GM18508 (cell line): ENCODE data around the gene C1QTNF9B.

Source experiments
- ATAC-seq: cut with Tn5 transposase; IDR thresholded peaks from one replicate; pipeline ENCODE4 v1.9.1; 2021; ENCODE audit warnings: moderate number of reproducible peaks; ENCODE audit not compliant: insufficient read depth, unreplicated experiment

The C1QTNF9B gene

GRCh38 chr13:23861310-23861709, 36.0 kb downstream of the C1QTNF9B start:
- no peak for ATAC-seq

DNA sequence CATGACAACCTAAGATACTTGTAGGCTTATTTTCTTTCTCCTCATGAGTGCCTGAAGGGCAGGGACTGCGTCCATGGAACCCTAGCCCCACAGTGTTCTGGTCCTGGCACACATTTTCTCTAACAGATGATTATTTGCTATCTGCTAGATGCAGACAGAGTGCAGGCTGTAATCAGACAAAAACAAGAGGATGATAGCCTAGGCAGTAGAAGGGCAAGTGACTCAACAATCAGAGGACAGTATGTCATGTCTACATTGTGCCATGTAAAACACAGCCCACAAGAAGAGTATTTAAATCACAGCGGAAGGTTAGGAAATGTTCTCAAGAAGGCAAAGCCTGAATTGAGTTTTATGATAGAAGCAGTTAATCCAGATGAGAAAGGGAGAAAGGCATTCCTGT, 37.4 kb downstream of the C1QTNF9B start:
- ATAC-seq = no peak

- ATAC-seq = no peak
Observed at GRCh38 chr13:23859455-23859854, 37.8 kb downstream of the C1QTNF9B start.

GRCh38 chr13:23858546-23858945, 38.8 kb downstream of the C1QTNF9B start:
- ATAC-seq = no peak

DNA sequence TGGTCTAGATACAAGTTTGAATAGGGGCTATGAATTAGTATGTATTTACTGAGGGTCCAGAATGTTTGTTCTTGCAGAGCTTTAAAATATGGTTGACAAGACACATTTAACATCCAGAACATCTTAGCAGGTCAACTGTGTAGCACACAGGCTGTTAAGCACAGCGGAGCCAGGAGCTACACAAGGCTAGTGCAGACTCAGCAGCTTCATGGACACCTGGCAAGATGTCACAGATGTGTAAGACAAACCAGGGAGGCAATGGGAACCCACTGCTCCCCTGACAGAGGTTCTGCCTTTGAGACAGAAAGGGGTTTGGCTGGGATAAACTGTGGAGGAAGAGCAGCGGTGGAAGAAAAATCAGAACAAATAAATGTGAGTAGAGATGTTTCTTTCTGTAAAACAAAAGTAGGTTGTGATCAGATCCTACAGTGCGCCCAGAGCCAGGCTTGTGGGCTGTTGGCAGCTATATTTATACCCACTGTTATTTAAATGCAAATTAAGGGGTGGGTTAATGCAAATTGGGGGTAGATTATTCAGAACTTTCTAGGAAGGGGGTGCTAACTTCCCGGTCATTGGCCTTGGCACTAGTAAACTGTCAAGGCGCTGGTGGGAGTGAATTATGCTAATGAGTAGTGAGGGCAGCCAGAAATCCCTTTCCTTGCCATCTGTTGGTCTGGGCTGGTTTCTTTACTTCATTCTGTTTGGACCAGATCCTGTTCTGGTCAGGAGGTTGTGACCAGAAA, 41.1 kb downstream of the C1QTNF9B start:
- ATAC-seq = no peak

GRCh38 chr13:23855360-23855759, 41.9 kb downstream of the C1QTNF9B start:
- ATAC-seq = no peak

DNA sequence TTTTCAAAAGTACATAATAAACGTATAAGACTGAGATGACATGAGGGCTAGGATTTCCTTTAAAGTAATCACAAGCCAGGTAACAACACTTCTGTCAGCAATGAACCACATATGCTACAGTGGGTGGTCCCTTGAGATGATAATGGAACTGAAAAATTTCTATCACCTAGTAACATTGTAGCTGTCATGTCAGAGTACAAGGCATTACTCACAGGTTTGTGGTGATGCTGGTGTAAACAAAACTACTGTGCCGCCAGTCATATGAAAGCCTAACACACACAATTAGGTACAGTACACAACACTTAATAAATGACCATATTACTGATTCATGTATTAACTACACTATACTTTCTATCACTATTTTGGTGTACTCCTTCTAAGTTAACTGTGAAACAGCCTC, 45.0 kb downstream of the C1QTNF9B start:
- no peak for ATAC-seq

- no peak for ATAC-seq
Observed at GRCh38 chr13:23851106-23851505, 46.2 kb downstream of the C1QTNF9B start.

DNA sequence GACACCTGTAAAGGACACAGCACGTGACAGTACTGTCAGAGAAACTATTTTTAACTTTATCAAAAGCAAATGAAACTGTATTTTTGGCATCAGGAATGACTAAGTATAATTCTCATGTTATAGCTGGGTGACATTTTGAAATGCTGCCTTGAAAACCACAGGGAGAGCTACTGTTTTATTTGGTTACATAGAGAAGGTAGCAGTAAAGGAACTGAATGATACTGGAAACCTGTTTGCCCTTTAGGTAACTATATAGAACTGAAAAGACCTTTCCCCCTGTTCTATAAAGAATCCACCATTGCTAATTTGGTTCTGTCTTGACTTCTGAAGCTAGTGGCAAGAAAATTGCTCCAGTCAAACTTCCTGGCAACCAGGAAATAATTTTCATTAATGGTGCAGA, 47.2 kb downstream of the C1QTNF9B start:
- no peak for ATAC-seq

DNA sequence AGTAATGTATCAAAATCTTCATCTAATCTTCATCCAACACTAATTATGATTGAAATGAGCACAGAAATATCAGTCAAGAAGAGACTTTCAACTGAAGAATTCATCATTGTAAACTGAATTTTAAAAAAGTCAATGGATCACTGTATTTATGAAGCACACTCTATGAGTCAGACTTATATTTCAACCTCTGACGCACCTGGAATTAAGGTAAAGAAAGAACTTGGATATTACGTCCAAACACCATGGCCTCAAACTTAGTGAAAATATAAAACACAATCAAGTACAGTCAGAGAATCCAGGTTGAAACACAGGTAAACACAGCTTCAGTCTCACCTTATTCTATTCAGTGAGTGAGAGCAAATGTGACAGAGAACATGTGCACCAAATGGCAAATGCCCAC, 47.6 kb downstream of the C1QTNF9B start:
- ATAC-seq = no peak

- no peak for ATAC-seq
Observed at GRCh38 chr13:23848646-23849141, 48.6 kb downstream of the C1QTNF9B start.

DNA sequence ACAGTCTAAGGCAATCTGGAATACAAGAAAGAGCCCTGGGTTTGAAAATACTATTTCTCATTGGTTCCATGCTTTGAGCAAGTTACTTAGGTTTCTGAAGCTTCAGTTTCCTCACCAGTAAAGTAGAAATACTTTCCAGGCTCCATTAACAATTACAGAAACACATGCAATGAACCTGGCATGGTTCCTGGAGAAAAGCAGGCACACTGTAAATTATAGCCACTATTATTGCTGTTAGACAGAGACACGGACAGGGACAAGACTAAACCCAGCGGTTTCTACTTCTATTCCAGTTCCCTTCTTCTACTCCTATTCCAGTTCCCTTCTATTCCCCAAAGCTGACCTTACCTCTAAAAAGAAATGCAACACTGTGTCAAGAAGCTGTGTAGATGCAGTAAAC, 49.3 kb downstream of the C1QTNF9B start:
- no peak for ATAC-seq

DNA sequence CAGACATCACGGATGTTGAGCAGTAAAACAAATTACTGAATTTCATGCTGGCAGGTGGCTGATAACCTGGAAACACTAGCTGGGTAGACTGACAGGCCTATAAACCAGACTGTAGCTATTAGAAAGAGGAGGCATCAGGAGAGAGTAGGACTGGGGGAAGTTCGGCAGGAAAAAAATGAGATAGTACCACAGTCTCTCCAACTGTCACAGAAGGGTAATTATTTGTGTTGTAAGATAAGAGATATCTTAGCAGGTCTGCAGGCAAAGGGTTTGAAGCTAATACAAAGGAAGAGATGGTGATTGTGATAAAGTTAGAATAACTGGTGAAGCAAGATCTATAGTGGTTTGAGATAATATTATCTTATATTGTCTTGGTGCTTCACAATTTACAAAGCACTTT, 49.8 kb downstream of the C1QTNF9B start:
- no peak for ATAC-seq

- no peak for ATAC-seq
Observed at GRCh38 chr13:23845105-23845725, 52.1 kb downstream of the C1QTNF9B start.

GRCh38 chr13:23844132-23844531, 53.2 kb downstream of the C1QTNF9B start:
- no peak for ATAC-seq

- ATAC-seq = no peak
Observed at GRCh38 chr13:23843436-23843835, 53.9 kb downstream of the C1QTNF9B start.

DNA sequence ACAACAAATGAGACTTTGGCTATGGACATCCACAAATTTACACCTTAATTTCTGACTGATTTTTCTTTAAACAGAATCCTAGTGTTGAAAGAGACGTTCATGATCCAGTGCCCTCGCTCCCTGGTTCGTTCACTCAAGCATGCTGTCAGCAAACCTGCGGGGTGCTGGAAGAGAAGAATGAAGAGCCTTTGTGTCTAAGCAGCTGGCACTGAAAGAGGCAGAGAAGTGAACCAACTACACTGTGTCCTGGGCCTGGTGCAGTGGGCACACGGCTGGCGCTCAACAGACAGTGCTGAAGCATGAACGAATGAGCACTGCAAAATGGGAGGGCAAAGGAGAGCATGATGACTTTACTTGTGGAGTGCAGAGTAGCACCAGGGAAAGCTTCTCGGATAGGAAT, 54.9 kb downstream of the C1QTNF9B start:
- no peak for ATAC-seq
